SU-DHL-6 (cell line): ENCODE measurements around the gene NRGN.

Experiments
- H2AFZ ChIP-seq: fragments of 200-600 bp; sonication (generic); 2 replicates; pipeline ENCODE4 v1.6.1; 2014; ENCODE audit warnings: low read depth, mild to moderate bottlenecking, moderate library complexity, mixed read lengths, antibody characterized with exemption, low read length; ENCODE audit not compliant: severe bottlenecking
- H3F3A ChIP-seq: fragments of 200-600 bp; shearing (Covaris generic); 2 replicates; pipeline ENCODE4 v1.6.0; 2016; ENCODE audit warnings: antibody characterized with exemption, mild to moderate bottlenecking; ENCODE audit not compliant: insufficient read depth
- H3K27ac ChIP-seq: fragments of 200-600 bp; sonication (generic); 2 replicates; pipeline ENCODE4 v1.5.1; 2016; ENCODE audit warnings: low read depth, mild to moderate bottlenecking, low read length, moderate library complexity, mixed read lengths
- H3K27me3 ChIP-seq: fragments of 200-600 bp; sonication (generic), shearing (Covaris generic); 2 replicates; pipeline ENCODE4 v1.6.0; 2014; ENCODE audit warnings: mild to moderate bottlenecking, low read length
- H3K36me3 ChIP-seq: fragments of 200-600 bp; sonication (generic); 2 replicates; pipeline ENCODE4 v1.6.1; 2014; ENCODE audit warnings: mild to moderate bottlenecking, low read length, mixed read lengths
- H3K4me2 ChIP-seq: fragments of 300-600, 200-600 bp; shearing (Covaris generic), sonication (generic); 2 replicates; pipeline ENCODE4 v1.6.0; 2014; ENCODE audit warnings: low read length, low read depth, mild to moderate bottlenecking; ENCODE audit not compliant: poor library complexity, severe bottlenecking
- H3K4me3 ChIP-seq: fragments of 200-600 bp; sonication (generic); 2 replicates; pipeline ENCODE4 v1.5.1; 2014; ENCODE audit warnings: antibody characterized with exemption, low read length, mild to moderate bottlenecking, mixed read lengths; ENCODE audit not compliant: insufficient read depth, poor library complexity, severe bottlenecking
- H3K79me2 ChIP-seq: fragments of 200-600 bp; sonication (generic); 2 replicates; pipeline ENCODE4 v1.6.1; 2014; ENCODE audit warnings: mild to moderate bottlenecking, low read length, moderate library complexity; ENCODE audit not compliant: insufficient read depth
- H3K9ac ChIP-seq: fragments of 200-600 bp; sonication (generic); 2 replicates; pipeline ENCODE4 v1.7.0; 2014; ENCODE audit warnings: mild to moderate bottlenecking, low read length
- H3K9me2 ChIP-seq: fragments of 200-600 bp; sonication (generic); replicated peaks from 2 replicates; pipeline ENCODE4 v1.6.1; 2014; ENCODE audit warnings: low read length; ENCODE audit not compliant: insufficient read depth
- H3K9me3 ChIP-seq: fragments of 200-600 bp; sonication (generic); 2 replicates; pipeline ENCODE4 v1.6.1; 2014; ENCODE audit warnings: low read length, mixed read lengths; ENCODE audit not compliant: insufficient read depth
- H4K20me1 ChIP-seq: fragments of 200-600 bp; sonication (generic); 2 replicates; pipeline ENCODE4 v1.6.1; 2014; ENCODE audit warnings: low read depth, mild to moderate bottlenecking, antibody characterized with exemption, low read length, moderate library complexity, mixed read lengths
- CTCF ChIP-seq: fragments of 200-600 bp; sonication (generic); IDR thresholded peaks from one replicate; pipeline ENCODE4 v1.5.1; 2017; ENCODE audit warnings: antibody characterized with exemption, mild to moderate bottlenecking, low read length, moderate library complexity; ENCODE audit not compliant: insufficient read depth, poor library complexity, severe bottlenecking
- EZH2phosphoT487 ChIP-seq: fragments of 200-600 bp; sonication (generic), shearing (Covaris generic); conservative IDR thresholded peaks from 2 replicates; pipeline ENCODE4 v1.6.1; 2018; ENCODE audit warnings: mild to moderate bottlenecking, antibody characterized with exemption, low read length, moderate library complexity, mixed read lengths

Gene NRGN

DNA sequence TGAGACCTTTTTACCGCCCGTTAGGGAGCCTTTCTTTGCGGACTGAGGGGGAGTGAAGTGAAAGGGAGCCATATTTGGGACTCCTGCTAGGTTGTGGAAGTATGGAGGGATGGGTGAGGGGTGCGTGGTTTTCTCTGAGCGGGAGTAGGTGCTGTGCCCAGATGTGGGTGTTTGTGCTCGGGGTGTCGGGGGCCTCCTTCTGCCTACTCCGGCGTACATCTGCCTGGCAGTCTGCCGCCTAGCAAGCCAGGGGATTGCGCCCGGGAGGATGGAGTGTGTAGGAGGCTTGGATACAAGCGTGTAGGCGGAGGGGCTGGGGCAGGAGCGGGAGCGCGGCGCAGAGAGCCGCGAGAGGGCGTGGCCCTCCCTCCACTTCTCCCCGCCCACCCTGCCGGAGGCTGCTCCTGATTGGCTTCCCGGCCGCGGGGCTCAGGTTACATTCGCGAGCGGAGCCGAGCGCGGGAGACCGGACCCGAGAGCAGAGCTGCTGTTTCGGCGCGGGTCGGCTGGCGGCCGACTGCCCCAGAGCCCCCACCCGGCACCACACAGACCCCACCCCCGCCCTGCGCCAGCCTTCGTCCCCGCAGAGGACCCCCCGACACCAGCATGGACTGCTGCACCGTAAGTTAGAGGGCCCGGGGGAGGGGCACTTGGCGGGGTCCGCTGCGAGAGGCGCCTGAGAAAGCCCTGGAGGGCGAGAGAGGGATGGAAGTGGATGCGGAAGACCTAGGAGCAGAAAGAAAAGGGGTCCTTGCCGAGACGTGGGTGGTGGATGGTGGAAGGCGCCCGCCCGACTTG is at the start of gene NRGN:
TSS of gene NRGN (plus strand) at position 464 of the 798 bp plus-strand sequence. CDS start at position 607, 143 bp downstream.
- peak within 1 kb of the TSS; percentile 57 for H3K4me2 ChIP-seq
- H3K4me3 ChIP-seq: peak within 1 kb of the TSS; percentile 72
- no peaks in the 10 kb centered on the region for H3K36me3 ChIP-seq
- H2AFZ ChIP-seq: peak within 1 kb of the TSS; percentile 82
- no peaks in the 10 kb centered on the region for H3K9me2 ChIP-seq
- TF ChIP-seq CTCF (no peak), EZH2phosphoT487 (no peak)
- H4K20me1 ChIP-seq: no peaks in the 10 kb centered on the region
- peaks cover 7% of the 10 kb centered on the region; the same call in 1 of the 2 replicates for H3F3A ChIP-seq
- H3K79me2 ChIP-seq: no peaks in the 10 kb centered on the region
- H3K27me3 ChIP-seq: no peaks in the 10 kb centered on the region
- no peak within 1 kb of the TSS for H3K27ac ChIP-seq
- peak within 1 kb of the TSS; percentile 64 for H3K9ac ChIP-seq
- no peaks in the 10 kb centered on the region for H3K9me3 ChIP-seq

DNA sequence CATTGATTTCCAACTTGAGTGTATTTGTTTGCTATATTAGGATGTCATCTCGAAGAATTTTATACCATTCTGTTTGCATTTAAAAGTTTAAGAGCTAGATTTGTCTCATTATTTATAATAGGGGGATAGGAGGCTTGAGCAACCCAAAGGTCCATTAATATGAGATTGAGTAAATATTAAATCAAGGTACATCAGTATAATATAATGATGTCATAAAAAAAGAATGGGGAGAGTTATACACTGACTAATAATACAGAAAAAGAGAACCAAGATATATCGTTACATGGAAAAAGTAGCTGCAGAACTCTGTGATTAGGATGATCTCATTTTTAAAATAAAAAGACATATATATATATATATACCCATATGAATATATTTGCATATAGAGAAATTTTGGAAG is 46.6 kb upstream of the NRGN start:
- H3K27ac ChIP-seq: no peak overlapping the region

GRCh38 chr11:124699547-124699946 is 40.2 kb upstream of the NRGN start:
- Histone ChIP-seq H3F3A (no peaks in the 10 kb centered on the region), H3K27ac (no peak overlapping the region), H3K9me3 (no peaks in the 10 kb centered on the region), H3K4me3 (no peak overlapping the region), H2AFZ (no peak overlapping the region), H3K79me2 (no peaks in the 10 kb centered on the region), H3K27me3 (no peaks in the 10 kb centered on the region), H3K36me3 (no peaks in the 10 kb centered on the region), H3K9ac (no peak overlapping the region), H3K9me2 (no peaks in the 10 kb centered on the region), H3K4me2 (no peak overlapping the region), H4K20me1 (no peaks in the 10 kb centered on the region)
- no peak for TF ChIP-seq CTCF
- no peak for TF ChIP-seq EZH2phosphoT487

More for the DNA sequence above, 46.6 kb upstream of the NRGN start:
- H3K27me3 ChIP-seq: no peaks in the 10 kb centered on the region
- no peaks in the 10 kb centered on the region for H4K20me1 ChIP-seq
- no peaks in the 10 kb centered on the region for H3K9me3 ChIP-seq
- no peaks in the 10 kb centered on the region for H3F3A ChIP-seq
- no peaks in the 10 kb centered on the region for H3K36me3 ChIP-seq
- no peak overlapping the region for H3K4me2 ChIP-seq
- no peaks in the 10 kb centered on the region for H3K79me2 ChIP-seq
- H2AFZ ChIP-seq: no peak overlapping the region
- H3K9ac ChIP-seq: no peak overlapping the region
- no peak overlapping the region for H3K4me3 ChIP-seq
- TF ChIP-seq CTCF (no peak), EZH2phosphoT487 (no peak)
- no peaks in the 10 kb centered on the region for H3K9me2 ChIP-seq
